ENCODE measurements around the gene FAM98B. TPM values are rescaled to one million over a fixed set of nuclear protein-coding genes. Genes with fewer than 3 reads are reported as not detected.

The FAM98B gene
- total RNA-seq, 1 experiment from 2014 or later = 50.0 TPM

- Histone ChIP-seq H3K79me2 (ENCODE audit: insufficient read depth, low read length) (no peaks in the 10 kb centered on the region), H2AFZ (ENCODE audit: low read length) (no peak overlapping the region), H3K9me3 (ENCODE audit: control insufficient read depth, low read depth, low read length) (no peaks in the 10 kb centered on the region), H3K23me2 (ENCODE audit: insufficient read length, low read depth, low read length, poor library complexity, severe bottlenecking) (no peaks in the 10 kb centered on the region), H3K27ac (ENCODE audit: insufficient read length, low read depth, low read length) (no peak overlapping the region), H4K20me1 (ENCODE audit: control insufficient read depth, insufficient read depth, insufficient read length) (no peaks in the 10 kb centered on the region), H3T11ph (ENCODE audit: low read length) (no peak overlapping the region), H3K14ac (ENCODE audit: insufficient read depth, low read length) (no peak overlapping the region), H4K5ac (ENCODE audit: insufficient read length, low read depth, low read length) (no peak overlapping the region), H2AK5ac (ENCODE audit: insufficient read length, low read length) (no peak overlapping the region), H2BK20ac (ENCODE audit: low read depth, low read length, poor library complexity, severe bottlenecking) (no peak overlapping the region), H3K18ac (ENCODE audit: insufficient read length, low read depth, low read length) (no peak overlapping the region), H3K4ac (ENCODE audit: low read depth, low read length) (no peak overlapping the region), H2BK120ac (ENCODE audit: low read depth, low read length, poor library complexity, severe bottlenecking) (no peak overlapping the region), H3K4me2 (ENCODE audit: insufficient read depth, insufficient read length, low read length) (no peak overlapping the region), H3K27me3 (ENCODE audit: insufficient read depth, low read length) (no peaks in the 10 kb centered on the region), H3K79me1 (ENCODE audit: insufficient read depth, low read depth, low read length, poor library complexity, severe bottlenecking) (no peaks in the 10 kb centered on the region), H2BK5ac (ENCODE audit: insufficient read length, low read length) (no peak overlapping the region), H2BK12ac (ENCODE audit: insufficient read length, low read depth, low read length) (no peak overlapping the region), H3K23ac (ENCODE audit: insufficient read length, low read depth, low read length) (no peak overlapping the region), H3K9ac (ENCODE audit: extremely low read depth, insufficient read length, low read length) (no peak overlapping the region), H2BK15ac (ENCODE audit: low read depth, low read length) (no peak overlapping the region), H4K91ac (ENCODE audit: insufficient read length, low read depth, low read length) (no peak overlapping the region), H3K56ac (ENCODE audit: insufficient read length, low read depth, low read length) (no peak overlapping the region), H3K4me1 (ENCODE audit: insufficient read depth, low read length) (no peaks in the 10 kb centered on the region), H4K8ac (replicated peaks; ENCODE audit: insufficient read length, low read depth, low read length) (no peak overlapping the region)
- no peak overlapping the region for H3K4me3 Mint-ChIP-seq
- H3K9me3 Mint-ChIP-seq = no peaks in the 10 kb centered on the region
- H3K27ac Mint-ChIP-seq = peak overlapping the region in 1 of 3 experiments; percentile 37; a peak in 1 of 7 replicates
- H3K27me3 Mint-ChIP-seq (ENCODE audit: low read depth) = no peaks in the 10 kb centered on the region
- H3K4me1 Mint-ChIP-seq = peaks cover 6% of the 10 kb centered on the region in 2 experiments; a peak in 2 of 4 replicates
- no CpG with 5 or more reads among the region's 1 CpG for WGBS (ENCODE audit: extremely low coverage, insufficient read length, low lambda C conversion rate)
- peaks cover 2 to 6% (median 3%) of the 10 kb centered on the region in 3 experiments; a peak in 3 of 7 replicates for H3K36me3 Mint-ChIP-seq (ENCODE audit: insufficient read depth in 1 of 3, low read depth in 3 of 3)
- no peak for TF ChIP-seq CTCF (conservative IDR thresholded peaks at IDR 0.05)
- no peak for DNase-seq
These were observed 45.7 kb downstream of the FAM98B start for GRCh38 chr15:38499651-38500050.

All from H9 (cell line).